Measurements from ENCODE around the gene GRIN2A.

GRCh38 chr16:10178080-10178479 lies 4.1 kb downstream of the GRIN2A start:
- TF ChIP-seq ZNF274 (IDR thresholded peaks at IDR 0.05; ENCODE audit: low read depth, low read length) (no peak), YY1 (IDR thresholded peaks at IDR 0.05; ENCODE audit: insufficient read depth, insufficient read length) (no peak)

Data from NT2/D1 (cell line).